Transverse colon (tissue), 4 donors: ENCODE data around the gene CRISP3. TPM values are rescaled to one million over a fixed set of nuclear protein-coding genes. Genes with fewer than 3 reads are reported as not detected.

Experiments used
- DNase-seq: peaks from one replicate; pipeline ENCODE4 v3.0.0-alpha.2; 2019
- H3K27ac ChIP-seq, 4 donors: fragments of 200-600 bp; sonication (generic); 2 replicates each; pipeline ENCODE4 v1.5.1; 2016 to 2018; ENCODE audit warnings: inconsistent platforms in 4 of 4
- H3K27me3 ChIP-seq: fragments of 200-600 bp; sonication (generic); 2 replicates; pipeline ENCODE4 v1.5.1; 2017; ENCODE audit warnings: inconsistent platforms
- H3K36me3 ChIP-seq, 4 donors: fragments of 200-600 bp; sonication (generic); 2 replicates each; pipeline ENCODE4 v1.5.1; 2017 to 2019; ENCODE audit warnings: inconsistent platforms in 4 of 4
- H3K4me1 ChIP-seq, 4 donors: fragments of 200-600 bp; sonication (generic); 2 replicates each; pipeline ENCODE4 v1.5.1; 2017 to 2020; ENCODE audit warnings: inconsistent platforms in 4 of 4
- H3K4me3 ChIP-seq, 4 donors: fragments of 200-600 bp; sonication (generic); 1 replicate in 1 of 4; 2 replicates in 3 of 4; pipeline versions ENCODE4 v1.5.1 to v1.6.1; 2017 to 2019; ENCODE audit warnings: inconsistent platforms in 4 of 4
- H3K9me3 ChIP-seq, 2 donors: fragments of 200-600 bp; sonication (generic); 2 replicates each; pipeline ENCODE4 v1.5.1; 2017 to 2019; ENCODE audit warnings: inconsistent platforms in 2 of 2
- EP300 ChIP-seq: sonication (generic); formaldehyde crosslinking; IDR thresholded peaks from one replicate; pipeline ENCODE4 v1.6.1; 2017; ENCODE audit warnings: antibody characterized with exemption, low read depth
- POLR2A ChIP-seq: fragments of 450-650 bp; IDR thresholded peaks from one replicate; pipeline ENCODE4 v1.6.1; 2016; ENCODE audit warnings: antibody characterized with exemption, mild to moderate bottlenecking, moderate library complexity
- POLR2AphosphoS5 ChIP-seq, 3 donors: sonication (generic); formaldehyde crosslinking; IDR thresholded peaks; one replicate each; pipeline ENCODE4 v1.6.1; 2016; ENCODE audit warnings: antibody characterized with exemption in 3 of 3
- WGBS, 2 donors: methylation state at CpG; one replicate each; pipeline ENCODE4 v1.1.5; 2018; ENCODE audit warnings: low coverage in 1 of 2; 5-methylcytosine and 5-hydroxymethylcytosine counted together
- in situ Hi-C, 4 donors: fragments of 200-750 bp; cut with MboI; loops; one replicate each; pipeline versions ENCODE4 v1.15.0 to v1.15.1; 2017; ENCODE audit warnings: low sequenced_read_pairs in 3 of 4, low pct_ligation_motif_present in 1 of 4, low pct_unique_long_range_greater_than_20kb in 1 of 4
- intact Hi-C: fragments of 100-400 bp; cut with DNase I; formaldehyde crosslinking; loops from one replicate; pipeline ENCODE4 v1.15.1; 2023; ENCODE audit warnings: low total_unique reads
- total RNA-seq, 4 donors: library from RNA; depleted of rRNA; stranded (reverse); fragments of >200 nt; gene quantifications; one replicate each; pipeline ENCODE4 v1.1.0, GENCODE V29; 2016

CRISP3 gene
- total RNA-seq, 4 donors from 2014 or later, result not detected

DNA sequence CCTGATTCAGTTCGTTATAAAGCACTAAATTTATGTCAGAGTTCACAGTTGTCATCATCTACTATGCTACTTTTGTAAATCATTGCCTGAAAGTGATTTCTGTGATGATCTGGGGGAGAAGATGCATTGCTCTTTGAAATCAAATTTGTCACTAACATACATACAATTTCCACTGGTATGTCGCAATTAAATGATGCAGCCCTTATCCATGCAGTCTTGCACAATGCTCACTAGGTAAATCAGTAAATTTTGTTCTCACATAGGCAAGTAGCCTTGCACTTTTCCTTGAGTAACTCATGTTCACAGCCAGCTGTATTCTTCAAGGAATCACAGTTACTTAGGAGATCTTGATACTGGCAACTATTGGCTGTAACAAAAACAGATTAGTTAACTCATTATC lies 51.7 kb downstream of the CRISP3 start:
- Histone ChIP-seq H3K9me3 (peaks cover 0 to 6% of the 10 kb centered on the region in 2 donors), H3K4me1 (no peaks in the 10 kb centered on the region), H3K36me3 (no peaks in the 10 kb centered on the region), H3K27me3 (no peaks in the 10 kb centered on the region), H3K27ac (no peak overlapping the region), H3K4me3 (no peak overlapping the region)
- intact Hi-C loops (loop anchor here (5.0 kb wide), 1 partner anchor 780 kb away; no protein-coding TSS in a partner anchor), in situ Hi-C loops (no loop called here)
- WGBS, 2 donors, result 72 to 77% methylated on average over 2 of the region's 2 CpGs
- TF ChIP-seq POLR2AphosphoS5 (IDR thresholded peaks at IDR 0.05) (no peak), POLR2A (no peak), EP300 (no peak)
- no peak for DNase-seq

Other genes with a start within 250 kb of the CRISP3 start
- not detected for gene GLYATL3, start 244.5 kb downstream of the CRISP3 start, total RNA-seq
- 10 to 100 TPM in 3 of 4 donors, 1 to 10 TPM in 1; 10.0 to 21.7 (median 17.5) TPM for gene C6orf141, start 193.7 kb downstream of the CRISP3 start, total RNA-seq
- under 1 TPM in 1 of 4 donors, not detected in 3; 0.64 TPM for gene RHAG, start 107.5 kb downstream of the CRISP3 start, total RNA-seq
- gene CRISP2, start 30.8 kb downstream of the CRISP3 start, total RNA-seq, result not detected
- gene PGK2, start 42.9 kb upstream of the CRISP3 start, total RNA-seq, result not detected
- gene CRISP1, start 122.1 kb upstream of the CRISP3 start, total RNA-seq, result not detected
- gene DEFB114, start 219.8 kb upstream of the CRISP3 start, total RNA-seq, result not detected
- gene DEFB113, start 225.2 kb upstream of the CRISP3 start, total RNA-seq, result not detected